Measurements from ENCODE around the gene CYB5R2. TPM values are rescaled to one million over a fixed set of nuclear protein-coding genes. Genes with fewer than 3 reads are reported as not detected.

The CYB5R2 gene
- total and polyA plus RNA-seq, 2 experiments from 2014 or later = 40.9 to 56.2 TPM

DNA sequence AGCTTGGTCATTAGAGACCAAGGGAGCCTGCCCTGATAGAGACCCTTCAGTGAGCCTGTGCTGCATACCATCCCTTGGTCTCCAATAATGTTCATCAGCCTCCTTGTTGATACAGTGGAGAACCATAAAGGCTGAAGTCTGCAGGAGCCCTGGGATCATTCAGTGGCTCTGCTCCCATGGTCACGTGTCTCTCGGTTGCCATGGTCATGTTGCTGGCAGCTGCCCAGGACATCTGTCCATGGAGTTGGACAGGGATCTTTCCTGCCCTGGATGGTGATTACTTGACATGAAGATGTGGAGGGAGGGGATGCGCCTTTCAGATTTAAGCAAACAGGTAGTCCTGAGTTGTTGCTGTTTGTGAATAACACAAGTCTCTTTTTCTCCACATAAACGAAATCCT is 38.2 kb downstream of the CYB5R2 start:
- no peak for ATAC-seq
- Histone ChIP-seq H3K27me3 (ENCODE audit: insufficient read depth) (no peaks in the 10 kb centered on the region), H3K4me3 (no peak overlapping the region), H3K4me2 (no peak overlapping the region), H3K4me1 (ENCODE audit: insufficient read depth) (no peaks in the 10 kb centered on the region), H3F3A (replicated peaks; ENCODE audit: low read depth) (no peaks in the 10 kb centered on the region), H3K79me2 (replicated peaks; ENCODE audit: insufficient read depth) (no peaks in the 10 kb centered on the region), H3K27ac (ENCODE audit: low read depth) (no peak overlapping the region), H2AFZ (no peak overlapping the region), H3K9me2 (ENCODE audit: insufficient read depth) (peaks cover 6% of the 10 kb centered on the region; the same call in 1 of the 2 replicates), H3K36me3 (ENCODE audit: insufficient read depth) (no peaks in the 10 kb centered on the region), H4K20me1 (replicated peaks; ENCODE audit: insufficient read depth) (no peaks in the 10 kb centered on the region)
- no peak overlapping the region for H3K27ac Mint-ChIP-seq
- TF ChIP-seq ZNF331 (CRISPR knock-in tag; IDR thresholded peaks at IDR 0.05; ENCODE audit: low read depth) (no peak), ZNF462 (CRISPR knock-in tag; IDR thresholded peaks at IDR 0.05) (no peak), JUNB (IDR thresholded peaks at IDR 0.05; ENCODE audit: unreplicated experiment) (no peak), EZH2 (IDR thresholded peaks at IDR 0.05; ENCODE audit: low read depth, unreplicated experiment) (no peak), EZH2phosphoT487 (IDR thresholded peaks at IDR 0.05; ENCODE audit: unreplicated experiment) (no peak), STAT1 (IDR thresholded peaks at IDR 0.05; ENCODE audit: unreplicated experiment) (no peak), CREB1 (CRISPR knock-in tag; IDR thresholded peaks at IDR 0.05; ENCODE audit: low read depth) (no peak), POLR2AphosphoS5 (IDR thresholded peaks at IDR 0.05; ENCODE audit: low read depth) (no peak), ZNF114 (CRISPR knock-in tag; IDR thresholded peaks at IDR 0.05) (no peak), NANOG (IDR thresholded peaks at IDR 0.05; ENCODE audit: borderline replicate concordance) (no peak)
- TF ChIP-seq, protein P1, sequence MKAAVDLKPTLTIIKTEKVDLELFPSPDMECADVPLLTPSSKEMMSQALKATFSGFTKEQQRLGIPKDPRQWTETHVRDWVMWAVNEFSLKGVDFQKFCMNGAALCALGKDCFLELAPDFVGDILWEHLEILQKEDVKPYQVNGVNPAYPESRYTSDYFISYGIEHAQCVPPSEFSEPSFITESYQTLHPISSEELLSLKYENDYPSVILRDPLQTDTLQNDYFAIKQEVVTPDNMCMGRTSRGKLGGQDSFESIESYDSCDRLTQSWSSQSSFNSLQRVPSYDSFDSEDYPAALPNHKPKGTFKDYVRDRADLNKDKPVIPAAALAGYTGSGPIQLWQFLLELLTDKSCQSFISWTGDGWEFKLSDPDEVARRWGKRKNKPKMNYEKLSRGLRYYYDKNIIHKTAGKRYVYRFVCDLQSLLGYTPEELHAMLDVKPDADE (IDR thresholded peaks at IDR 0.05) = no peak
- TF ChIP-seq, protein P2, sequence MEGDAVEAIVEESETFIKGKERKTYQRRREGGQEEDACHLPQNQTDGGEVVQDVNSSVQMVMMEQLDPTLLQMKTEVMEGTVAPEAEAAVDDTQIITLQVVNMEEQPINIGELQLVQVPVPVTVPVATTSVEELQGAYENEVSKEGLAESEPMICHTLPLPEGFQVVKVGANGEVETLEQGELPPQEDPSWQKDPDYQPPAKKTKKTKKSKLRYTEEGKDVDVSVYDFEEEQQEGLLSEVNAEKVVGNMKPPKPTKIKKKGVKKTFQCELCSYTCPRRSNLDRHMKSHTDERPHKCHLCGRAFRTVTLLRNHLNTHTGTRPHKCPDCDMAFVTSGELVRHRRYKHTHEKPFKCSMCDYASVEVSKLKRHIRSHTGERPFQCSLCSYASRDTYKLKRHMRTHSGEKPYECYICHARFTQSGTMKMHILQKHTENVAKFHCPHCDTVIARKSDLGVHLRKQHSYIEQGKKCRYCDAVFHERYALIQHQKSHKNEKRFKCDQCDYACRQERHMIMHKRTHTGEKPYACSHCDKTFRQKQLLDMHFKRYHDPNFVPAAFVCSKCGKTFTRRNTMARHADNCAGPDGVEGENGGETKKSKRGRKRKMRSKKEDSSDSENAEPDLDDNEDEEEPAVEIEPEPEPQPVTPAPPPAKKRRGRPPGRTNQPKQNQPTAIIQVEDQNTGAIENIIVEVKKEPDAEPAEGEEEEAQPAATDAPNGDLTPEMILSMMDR (conservative IDR thresholded peaks at IDR 0.05; ENCODE audit: low read depth in 2 of 2) = no peak
- TF ChIP-seq, protein P3, sequence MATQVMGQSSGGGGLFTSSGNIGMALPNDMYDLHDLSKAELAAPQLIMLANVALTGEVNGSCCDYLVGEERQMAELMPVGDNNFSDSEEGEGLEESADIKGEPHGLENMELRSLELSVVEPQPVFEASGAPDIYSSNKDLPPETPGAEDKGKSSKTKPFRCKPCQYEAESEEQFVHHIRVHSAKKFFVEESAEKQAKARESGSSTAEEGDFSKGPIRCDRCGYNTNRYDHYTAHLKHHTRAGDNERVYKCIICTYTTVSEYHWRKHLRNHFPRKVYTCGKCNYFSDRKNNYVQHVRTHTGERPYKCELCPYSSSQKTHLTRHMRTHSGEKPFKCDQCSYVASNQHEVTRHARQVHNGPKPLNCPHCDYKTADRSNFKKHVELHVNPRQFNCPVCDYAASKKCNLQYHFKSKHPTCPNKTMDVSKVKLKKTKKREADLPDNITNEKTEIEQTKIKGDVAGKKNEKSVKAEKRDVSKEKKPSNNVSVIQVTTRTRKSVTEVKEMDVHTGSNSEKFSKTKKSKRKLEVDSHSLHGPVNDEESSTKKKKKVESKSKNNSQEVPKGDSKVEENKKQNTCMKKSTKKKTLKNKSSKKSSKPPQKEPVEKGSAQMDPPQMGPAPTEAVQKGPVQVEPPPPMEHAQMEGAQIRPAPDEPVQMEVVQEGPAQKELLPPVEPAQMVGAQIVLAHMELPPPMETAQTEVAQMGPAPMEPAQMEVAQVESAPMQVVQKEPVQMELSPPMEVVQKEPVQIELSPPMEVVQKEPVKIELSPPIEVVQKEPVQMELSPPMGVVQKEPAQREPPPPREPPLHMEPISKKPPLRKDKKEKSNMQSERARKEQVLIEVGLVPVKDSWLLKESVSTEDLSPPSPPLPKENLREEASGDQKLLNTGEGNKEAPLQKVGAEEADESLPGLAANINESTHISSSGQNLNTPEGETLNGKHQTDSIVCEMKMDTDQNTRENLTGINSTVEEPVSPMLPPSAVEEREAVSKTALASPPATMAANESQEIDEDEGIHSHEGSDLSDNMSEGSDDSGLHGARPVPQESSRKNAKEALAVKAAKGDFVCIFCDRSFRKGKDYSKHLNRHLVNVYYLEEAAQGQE (IDR thresholded peaks at IDR 0.05; ENCODE audit: unreplicated experiment) = no peak
- peaks cover 4% of the 10 kb centered on the region for H3K27me3 Mint-ChIP-seq (ENCODE audit: insufficient read depth, low read depth, poor library complexity)
- no peaks in the 10 kb centered on the region for H3K9me3 Mint-ChIP-seq
- DNase-seq (ENCODE audit: low spot score) = no peak
- H3K4me1 Mint-ChIP-seq = peaks cover 34% of the 10 kb centered on the region
- H3K4me3 Mint-ChIP-seq = no peak overlapping the region
- peaks cover 5% of the 10 kb centered on the region; the same call in 2 of the 3 replicates for H3K36me3 Mint-ChIP-seq (ENCODE audit: low read depth)
